Thoracic aorta (tissue), 2 donors: Measurements from ENCODE around the gene DOC2A. TPM values are rescaled to one million over a fixed set of nuclear protein-coding genes. Genes with fewer than 3 reads are reported as not detected.

ENCODE experiments used
- ATAC-seq: fragments of 150-250 bp; one replicate; pipeline ENCODE4 v1.8.0; 2017; ENCODE audit warnings: low read depth; ENCODE audit not compliant: insufficient number of reproducible peaks, low FRiP score
- DNase-seq: peaks from one replicate; pipeline ENCODE4 v3.0.0-alpha.2; 2020; ENCODE audit warnings: low spot score
- H3K27ac ChIP-seq, 2 donors: fragments of 200-600 bp; sonication (generic); 1 replicate in 1 of 2; 2 replicates in 1 of 2; pipeline ENCODE4 v1.5.1; 2016; ENCODE audit warnings: mild to moderate bottlenecking in 2 of 2, moderate library complexity in 2 of 2
- H3K27me3 ChIP-seq: fragments of 200-600 bp; sonication (generic); replicated peaks from 2 replicates; pipeline ENCODE4 v1.6.0; 2016; ENCODE audit warnings: mild to moderate bottlenecking; ENCODE audit not compliant: insufficient read depth
- H3K36me3 ChIP-seq: fragments of 200-600 bp; sonication (generic); one replicate; pipeline ENCODE4 v1.5.1; 2016
- H3K4me1 ChIP-seq, 2 donors: fragments of 200-600 bp; sonication (generic); 1 replicate in 1 of 2; 2 replicates in 1 of 2; pipeline versions ENCODE4 v1.5.1 to v1.6.0; 2016; ENCODE audit warnings: low read depth in 2 of 2, mild to moderate bottlenecking in 1 of 2; ENCODE audit not compliant: control insufficient read depth in 1 of 2
- H3K4me3 ChIP-seq: fragments of 200-600 bp; sonication (generic); 2 replicates; pipeline ENCODE4 v1.5.1; 2016; ENCODE audit warnings: mild to moderate bottlenecking
- H3K9me3 ChIP-seq: fragments of 200-600 bp; sonication (generic); 2 replicates; pipeline ENCODE4 v1.5.1; 2016
- total RNA-seq, 2 donors: library from RNA; depleted of rRNA; stranded (reverse); fragments of >200 nt; gene quantifications; one replicate each; pipeline versions ENCODE4 v1.1.0 to v1.2.3, GENCODE V29; 2016
- TF ChIP-seq, protein P1 (sequence below): fragments of 200-600 bp; sonication (generic); IDR thresholded peaks from one replicate; pipeline ENCODE4 v1.5.1; 2019; ENCODE audit warnings: antibody characterized with exemption

The DOC2A gene
- total RNA-seq, 2 donors from 2014 or later = 0.56 TPM; not detected in 1

GRCh38 chr16:29993903-29994599, 16.8 kb downstream of the DOC2A start:
- H3K4me1 ChIP-seq = peaks cover 12 to 20% of the 10 kb centered on the region in 2 donors
- DNase-seq (no peak), ATAC-seq (no peak)
- H3K27me3 ChIP-seq = no peaks in the 10 kb centered on the region
- H3K9me3 ChIP-seq = no peaks in the 10 kb centered on the region
- peak overlapping the region; percentile 86 for H3K4me3 ChIP-seq
- TF ChIP-seq, protein P1, sequence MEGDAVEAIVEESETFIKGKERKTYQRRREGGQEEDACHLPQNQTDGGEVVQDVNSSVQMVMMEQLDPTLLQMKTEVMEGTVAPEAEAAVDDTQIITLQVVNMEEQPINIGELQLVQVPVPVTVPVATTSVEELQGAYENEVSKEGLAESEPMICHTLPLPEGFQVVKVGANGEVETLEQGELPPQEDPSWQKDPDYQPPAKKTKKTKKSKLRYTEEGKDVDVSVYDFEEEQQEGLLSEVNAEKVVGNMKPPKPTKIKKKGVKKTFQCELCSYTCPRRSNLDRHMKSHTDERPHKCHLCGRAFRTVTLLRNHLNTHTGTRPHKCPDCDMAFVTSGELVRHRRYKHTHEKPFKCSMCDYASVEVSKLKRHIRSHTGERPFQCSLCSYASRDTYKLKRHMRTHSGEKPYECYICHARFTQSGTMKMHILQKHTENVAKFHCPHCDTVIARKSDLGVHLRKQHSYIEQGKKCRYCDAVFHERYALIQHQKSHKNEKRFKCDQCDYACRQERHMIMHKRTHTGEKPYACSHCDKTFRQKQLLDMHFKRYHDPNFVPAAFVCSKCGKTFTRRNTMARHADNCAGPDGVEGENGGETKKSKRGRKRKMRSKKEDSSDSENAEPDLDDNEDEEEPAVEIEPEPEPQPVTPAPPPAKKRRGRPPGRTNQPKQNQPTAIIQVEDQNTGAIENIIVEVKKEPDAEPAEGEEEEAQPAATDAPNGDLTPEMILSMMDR = no peak
- H3K36me3 ChIP-seq = peaks cover 22% of the 10 kb centered on the region
- H3K27ac ChIP-seq = peak overlapping the region in 1 of 2 donors; percentile 89

- no peak for DNase-seq
- H3K27me3 ChIP-seq = no peaks in the 10 kb centered on the region
- peaks cover 12 to 20% of the 10 kb centered on the region in 2 donors for H3K4me1 ChIP-seq
- H3K27ac ChIP-seq = no peak overlapping the region
- no peak for ATAC-seq
- no peaks in the 10 kb centered on the region for H3K9me3 ChIP-seq
- H3K36me3 ChIP-seq = peaks cover 26% of the 10 kb centered on the region
- H3K4me3 ChIP-seq = no peak overlapping the region
- TF ChIP-seq, protein P1 = no peak
Measured at GRCh38 chr16:29993191-29993902, 17.5 kb downstream of the DOC2A start.

DNA sequence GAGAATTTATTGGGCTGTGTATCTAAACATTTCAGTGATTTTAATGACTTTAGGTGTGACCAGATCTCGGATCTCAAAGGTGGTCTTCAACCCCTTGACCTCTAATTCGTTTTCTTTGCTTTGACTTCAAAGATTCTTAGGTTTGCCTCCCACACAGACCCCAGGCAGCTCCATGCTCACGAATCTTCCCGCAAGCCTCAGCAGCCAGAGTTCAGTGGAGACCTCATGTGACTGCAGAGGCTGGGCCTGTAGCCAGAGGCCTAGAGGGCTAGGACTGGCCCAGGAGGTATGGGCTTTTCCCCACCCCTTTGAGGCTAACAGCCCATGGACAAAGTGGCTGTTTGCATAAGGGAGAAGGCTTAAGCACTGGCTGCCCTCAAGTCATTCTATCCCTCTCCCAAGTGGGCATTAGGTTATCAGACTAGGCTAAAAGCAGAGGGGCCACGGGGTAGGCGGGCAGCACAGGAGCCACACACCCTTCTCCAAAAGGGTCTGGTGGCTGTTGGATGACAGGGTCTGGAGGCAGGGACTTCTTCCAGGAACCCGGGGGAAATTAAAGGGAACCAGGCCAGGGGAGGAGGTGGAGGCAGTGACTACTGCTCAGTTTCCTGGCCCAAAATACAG, 18.4 kb downstream of the DOC2A start:
- no peak overlapping the region for H3K27ac ChIP-seq
- H3K9me3 ChIP-seq = no peaks in the 10 kb centered on the region
- no peaks in the 10 kb centered on the region for H3K27me3 ChIP-seq
- peaks cover 34% of the 10 kb centered on the region for H3K36me3 ChIP-seq
- peaks cover 12 to 20% of the 10 kb centered on the region in 2 donors for H3K4me1 ChIP-seq
- DNase-seq (no peak), ATAC-seq (no peak)
- TF ChIP-seq, protein P1 = no peak
- H3K4me3 ChIP-seq = no peak overlapping the region

GRCh38 chr16:29991571-29991904, 19.3 kb downstream of the DOC2A start:
- no peak for DNase-seq
- H3K27me3 ChIP-seq = no peaks in the 10 kb centered on the region
- peaks cover 7 to 14% of the 10 kb centered on the region in 2 donors for H3K4me1 ChIP-seq
- no peak overlapping the region for H3K27ac ChIP-seq
- peaks cover 44% of the 10 kb centered on the region for H3K36me3 ChIP-seq
- TF ChIP-seq, protein P1 = no peak
- H3K4me3 ChIP-seq = no peak overlapping the region
- H3K9me3 ChIP-seq = no peaks in the 10 kb centered on the region
- no peak for ATAC-seq

DNA sequence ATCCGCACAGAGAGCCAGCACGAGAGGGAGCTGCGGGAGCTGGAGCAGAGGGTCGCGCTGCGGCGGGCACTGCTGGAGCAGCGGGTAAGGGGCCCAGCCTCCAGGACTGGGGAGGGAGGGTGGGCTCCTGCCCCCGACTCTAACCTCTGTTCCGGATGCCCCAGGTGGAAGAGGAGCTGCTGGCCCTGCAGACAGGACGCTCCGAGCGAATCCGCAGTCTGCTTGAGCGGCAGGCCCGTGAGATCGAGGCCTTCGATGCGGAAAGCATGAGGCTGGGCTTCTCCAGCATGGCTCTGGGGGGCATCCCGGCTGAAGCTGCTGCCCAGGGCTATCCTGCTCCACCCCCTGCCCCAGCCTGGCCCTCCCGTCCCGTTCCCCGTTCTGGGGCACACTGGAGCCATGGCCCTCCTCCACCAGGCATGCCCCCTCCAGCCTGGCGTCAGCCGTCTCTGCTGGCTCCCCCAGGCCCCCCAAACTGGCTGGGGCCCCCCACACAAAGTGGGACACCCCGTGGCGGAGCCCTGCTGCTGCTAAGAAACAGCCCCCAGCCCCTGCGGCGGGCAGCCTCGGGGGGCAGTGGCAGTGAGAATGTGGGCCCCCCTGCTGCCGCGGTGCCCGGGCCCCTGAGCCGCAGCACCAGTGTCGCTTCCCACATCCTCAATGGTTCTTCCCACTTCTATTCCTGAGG, 19.8 kb downstream of the DOC2A start:
- no peak for DNase-seq
- Histone ChIP-seq H3K9me3 (no peaks in the 10 kb centered on the region), H3K36me3 (peaks cover 49% of the 10 kb centered on the region), H3K27me3 (no peaks in the 10 kb centered on the region), H3K4me1 (peaks cover 6 to 11% of the 10 kb centered on the region in 2 donors), H3K27ac (no peak overlapping the region), H3K4me3 (no peak overlapping the region)
- TF ChIP-seq, protein P1 = no peak
- ATAC-seq = no peak
